NCI-H526 treated with DMSO at 0.1 percent for 48 hours (cell line): Measurements from ENCODE around the gene TMEM171.

Experiments
- DNase-seq: peaks from one replicate; lab custom pipeline; 2025; lab: John Stamatoyannopoulos, UW

TMEM171 gene, protein sequence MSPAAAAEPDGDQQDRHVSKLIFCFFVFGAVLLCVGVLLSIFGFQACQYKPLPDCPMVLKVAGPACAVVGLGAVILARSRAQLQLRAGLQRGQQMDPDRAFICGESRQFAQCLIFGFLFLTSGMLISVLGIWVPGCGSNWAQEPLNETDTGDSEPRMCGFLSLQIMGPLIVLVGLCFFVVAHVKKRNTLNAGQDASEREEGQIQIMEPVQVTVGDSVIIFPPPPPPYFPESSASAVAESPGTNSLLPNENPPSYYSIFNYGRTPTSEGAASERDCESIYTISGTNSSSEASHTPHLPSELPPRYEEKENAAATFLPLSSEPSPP

DNA sequence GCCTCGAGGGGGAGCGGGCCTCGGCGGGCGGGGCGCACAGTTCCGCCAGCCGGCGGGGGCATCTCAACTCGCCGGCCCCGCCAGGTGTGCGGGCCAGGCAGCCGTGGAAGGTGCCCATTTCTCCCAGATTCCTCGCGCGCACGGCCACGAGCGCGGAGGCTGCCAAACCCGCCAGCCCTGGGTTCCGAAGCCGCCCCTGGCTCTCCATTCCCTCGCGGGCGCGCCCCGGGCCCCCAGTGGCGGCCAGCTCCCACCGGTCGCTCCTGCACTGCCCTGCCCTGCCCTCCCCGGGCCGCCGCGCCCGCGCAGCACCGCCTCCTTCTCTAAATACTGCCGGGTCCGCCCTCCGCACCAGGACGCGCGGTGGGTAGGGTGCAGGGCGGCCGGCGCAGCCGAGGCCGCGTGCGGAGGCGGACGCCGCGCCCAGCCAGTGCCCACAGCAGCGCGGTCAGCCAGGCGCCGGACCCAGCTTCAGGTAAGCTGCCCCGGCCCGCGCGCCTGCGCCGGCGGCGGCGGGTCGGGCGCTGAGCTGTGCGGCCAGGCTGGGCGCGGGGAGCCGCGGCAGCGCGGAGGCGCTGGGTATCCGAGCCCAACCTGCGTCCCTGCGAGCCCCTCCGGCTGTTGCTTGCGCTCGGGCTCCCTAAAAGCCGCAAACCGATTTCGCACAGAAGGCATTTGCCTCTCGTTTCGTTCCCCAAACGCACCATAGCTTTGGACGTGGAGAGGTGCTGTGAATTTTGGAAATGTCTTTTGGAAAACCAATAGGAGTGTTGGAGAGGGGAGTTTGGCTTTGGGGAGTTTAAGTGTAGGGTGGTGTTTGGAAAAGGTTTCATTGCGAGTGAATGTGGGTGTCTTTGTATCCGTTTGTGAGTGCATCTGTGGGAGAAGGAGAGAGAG is at the start of gene TMEM171:
Gene TMEM171 (plus strand): TSS at position 354 of the 897 bp plus-strand sequence. CDS start 2,799 bp downstream, outside the sequence.
- DNase-seq = no peak

DNA sequence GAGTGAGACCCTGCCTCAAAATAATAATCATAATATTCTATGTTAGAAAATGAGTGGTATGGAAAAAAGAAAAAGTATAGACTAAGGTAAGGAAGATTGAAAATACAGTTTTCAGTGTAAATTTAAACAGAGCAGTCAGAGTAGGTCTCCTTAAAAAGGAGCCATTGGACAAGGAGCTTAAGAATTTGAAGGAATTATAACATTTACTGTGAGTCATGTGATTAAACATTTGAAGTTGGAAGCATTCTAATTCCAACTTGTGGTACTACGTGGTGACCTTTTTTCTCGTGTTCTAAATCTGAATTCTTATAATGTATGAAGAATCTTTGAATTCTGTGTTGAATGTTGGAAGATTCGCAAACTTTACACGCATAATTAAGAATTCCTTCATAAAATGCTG is 39.3 kb upstream of the TMEM171 start:
- DNase-seq = no peak

DNA sequence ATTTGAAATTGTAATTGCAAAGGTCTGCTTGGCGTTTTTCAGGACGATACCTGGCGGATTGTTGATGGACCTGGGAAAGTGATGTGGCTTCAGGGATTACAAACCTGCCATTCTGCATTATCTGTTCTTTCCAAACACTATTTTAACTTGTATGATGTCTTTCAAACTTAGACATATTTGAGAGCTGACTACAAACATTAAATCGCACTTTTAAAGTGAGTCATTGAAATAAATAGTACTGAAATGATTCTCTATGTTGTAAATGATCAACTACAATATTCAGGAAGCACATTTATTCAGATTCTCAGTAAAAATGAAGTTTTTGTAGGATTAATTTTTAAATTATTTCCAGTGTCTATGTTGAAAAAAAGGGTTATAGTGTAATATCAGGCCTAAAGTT is 32.3 kb upstream of the TMEM171 start:
- no peak for DNase-seq

DNA sequence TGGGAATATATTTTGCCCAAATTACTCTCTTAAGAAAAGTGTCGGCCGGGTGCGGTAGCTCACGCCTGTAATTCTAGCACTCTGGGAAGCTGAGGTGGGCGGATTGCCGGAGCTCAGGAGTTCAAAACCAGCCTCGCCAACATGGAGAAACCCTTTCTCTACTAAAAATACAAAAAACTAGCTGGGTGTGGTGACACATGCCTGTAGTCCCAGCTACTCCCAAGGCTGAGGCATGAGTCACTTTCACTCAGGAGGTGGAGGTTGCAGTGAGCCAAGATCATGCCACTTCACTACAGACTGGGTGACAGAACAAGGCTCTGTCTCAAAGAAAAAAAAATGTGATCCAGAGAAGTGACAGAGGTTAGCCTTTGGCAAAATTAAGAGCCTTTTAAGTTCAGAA is 26.4 kb upstream of the TMEM171 start:
- DNase-seq = no peak

DNA sequence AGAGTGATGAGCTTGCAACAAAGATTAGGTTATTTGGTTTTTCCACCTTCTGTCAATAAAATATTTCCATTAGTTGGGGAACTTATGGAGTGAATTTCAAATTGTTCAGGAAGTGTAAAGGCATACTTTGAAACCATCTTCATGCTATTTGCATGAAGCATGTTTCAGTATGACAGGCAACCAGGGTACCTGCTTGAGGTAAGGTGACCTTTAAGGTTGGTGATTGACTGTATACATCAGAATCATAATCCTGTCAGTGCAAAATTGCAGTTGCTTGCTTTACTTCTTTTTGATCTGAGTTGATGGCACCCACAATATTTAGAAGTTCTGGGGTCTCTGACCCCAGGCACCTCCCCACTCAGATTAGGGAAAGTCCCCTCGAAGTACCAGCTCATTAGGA is 26.0 kb upstream of the TMEM171 start:
- no peak for DNase-seq

DNA sequence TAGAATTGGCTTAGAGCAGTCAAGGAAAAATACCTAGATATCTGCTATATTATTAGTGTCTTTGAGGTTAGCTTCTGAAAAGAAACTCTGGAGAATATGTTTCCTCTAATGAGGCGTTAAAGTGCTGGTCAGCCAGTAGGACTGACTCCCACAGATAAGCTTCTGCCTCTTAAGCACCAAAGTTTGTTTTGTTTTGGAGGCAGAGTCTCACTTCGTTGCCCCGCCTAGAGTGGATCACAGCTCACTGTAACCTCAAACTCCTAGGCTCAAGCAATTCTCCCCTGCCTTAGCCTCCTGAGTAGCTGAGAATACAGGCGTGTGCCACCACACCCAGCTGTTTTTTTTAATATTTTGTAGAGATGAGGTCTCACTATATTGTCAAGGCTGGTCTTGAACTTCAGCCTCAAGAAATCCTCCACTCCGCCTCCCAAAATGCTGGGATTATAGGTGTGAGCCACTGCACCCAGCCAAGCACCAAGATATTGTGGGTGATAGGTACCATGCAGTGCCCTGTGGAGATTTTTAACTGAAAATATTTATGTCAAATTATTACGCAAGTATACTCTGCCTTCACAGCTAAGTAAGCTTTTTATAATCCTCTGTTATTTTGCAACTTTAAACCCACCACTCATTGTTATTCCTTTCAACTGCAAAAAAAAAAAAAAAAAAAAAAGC is 24.7 kb upstream of the TMEM171 start:
- no peak for DNase-seq

DNA sequence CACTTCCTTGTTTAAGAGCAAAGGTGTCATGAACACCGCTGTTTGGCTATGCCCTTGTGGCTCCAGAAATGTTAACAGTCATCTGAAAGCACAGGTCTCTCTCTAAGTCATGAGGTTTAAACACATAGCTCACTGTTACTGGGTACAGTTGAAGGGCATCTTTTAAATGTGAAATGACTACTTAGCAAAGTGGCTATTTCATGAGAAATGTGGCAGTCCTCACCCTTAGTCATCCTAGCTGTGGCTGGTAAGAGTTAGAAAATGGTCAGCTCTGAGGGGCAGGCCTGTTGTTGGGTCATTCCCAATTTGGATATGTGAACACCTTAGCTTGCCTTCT is 24.2 kb upstream of the TMEM171 start:
- DNase-seq = no peak

DNA sequence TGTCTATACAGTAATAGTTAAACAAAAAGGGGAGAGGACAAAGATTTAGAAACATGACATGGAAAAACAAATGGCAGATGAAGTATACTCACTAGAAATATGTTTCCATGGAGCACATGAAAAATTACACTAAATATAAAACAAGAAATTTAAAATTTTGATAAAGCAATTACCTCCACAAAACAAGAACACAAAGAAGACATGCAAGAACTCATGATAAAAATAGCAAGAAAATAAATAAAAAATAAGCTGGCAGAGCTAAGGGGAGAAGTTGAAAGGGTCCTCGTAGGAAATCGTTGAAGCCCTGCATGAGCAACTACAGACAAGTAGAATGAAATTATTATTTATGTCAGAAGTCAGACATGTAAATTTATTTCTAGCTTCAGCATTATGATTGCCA is 22.6 kb upstream of the TMEM171 start:
- DNase-seq = no peak

DNA sequence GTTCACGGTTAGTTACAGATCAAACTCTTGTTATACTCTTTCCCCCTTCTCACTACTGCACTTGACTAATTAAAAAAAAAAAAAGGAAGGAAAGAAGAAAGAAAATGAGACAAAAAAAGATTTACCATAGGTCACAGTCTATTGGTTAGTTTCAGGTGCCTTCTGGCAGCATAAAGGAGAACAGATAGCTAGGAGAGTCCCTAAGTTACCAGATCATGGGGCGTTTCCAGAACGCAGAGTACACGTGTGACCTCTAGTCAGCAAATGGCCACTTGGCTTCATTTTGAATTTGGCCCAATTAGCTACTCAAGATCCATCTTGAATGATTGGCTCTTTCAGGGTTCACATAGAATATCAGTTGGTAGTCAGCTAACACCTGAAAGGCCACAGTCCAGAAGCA is 20.3 kb upstream of the TMEM171 start:
- DNase-seq = no peak

DNA sequence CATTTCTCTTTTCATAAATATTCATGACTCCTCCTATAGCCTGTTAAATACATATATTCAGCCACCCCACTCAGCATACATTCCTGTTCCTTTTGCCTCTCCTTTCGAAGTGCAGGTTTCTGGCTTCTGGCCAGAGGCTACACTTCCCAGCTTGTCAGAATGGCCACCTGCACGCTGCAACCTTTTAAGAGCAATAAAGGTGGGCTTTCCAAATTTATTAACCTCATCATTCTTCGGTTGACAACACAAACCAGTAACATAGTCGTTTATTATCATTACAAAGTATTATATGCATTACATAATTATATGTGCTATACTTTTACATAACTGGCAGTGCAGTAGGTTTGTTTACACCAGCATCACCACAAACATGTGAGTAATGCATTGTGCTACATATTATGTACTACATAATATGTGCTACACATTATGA is 16.5 kb upstream of the TMEM171 start:
- no peak for DNase-seq

DNA sequence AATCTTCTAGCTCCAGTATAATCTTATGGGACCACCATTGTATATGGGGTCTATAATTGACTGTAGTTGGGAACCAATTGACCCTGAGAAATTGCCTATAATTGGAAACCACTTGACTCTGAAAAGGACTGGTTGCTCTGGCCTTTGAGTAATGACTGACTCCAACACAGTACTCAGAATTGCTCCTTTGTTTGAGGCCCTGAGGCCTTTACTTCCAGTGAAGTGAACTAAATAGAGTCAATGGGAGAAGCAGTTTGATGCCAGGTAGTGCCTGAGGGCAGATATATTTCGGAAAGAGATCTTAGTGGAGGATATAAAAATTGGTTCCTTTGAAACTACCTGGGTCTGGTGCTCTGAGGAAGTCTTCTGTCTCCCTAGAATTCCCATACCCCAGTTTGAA is 16.0 kb upstream of the TMEM171 start:
- DNase-seq = no peak

DNA sequence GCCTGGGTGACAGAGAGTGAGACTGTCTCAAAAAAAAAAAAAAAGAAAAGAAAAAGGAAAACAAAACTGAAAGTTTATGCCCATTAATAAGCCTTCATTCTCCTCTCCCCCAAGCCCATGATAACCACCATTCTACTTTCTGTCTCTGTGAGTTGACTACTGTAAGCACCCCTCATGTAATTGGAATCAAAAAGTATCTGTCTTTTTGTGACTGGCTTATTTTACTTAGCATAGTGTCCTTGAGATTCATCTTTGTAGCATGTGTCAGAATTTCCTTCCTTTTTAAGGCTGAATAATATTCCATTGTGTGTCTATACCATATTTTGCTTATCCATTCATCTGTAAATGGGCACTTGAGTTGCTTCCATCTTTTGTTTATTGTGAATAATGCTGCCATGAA is 14.0 kb upstream of the TMEM171 start:
- no peak for DNase-seq

DNA sequence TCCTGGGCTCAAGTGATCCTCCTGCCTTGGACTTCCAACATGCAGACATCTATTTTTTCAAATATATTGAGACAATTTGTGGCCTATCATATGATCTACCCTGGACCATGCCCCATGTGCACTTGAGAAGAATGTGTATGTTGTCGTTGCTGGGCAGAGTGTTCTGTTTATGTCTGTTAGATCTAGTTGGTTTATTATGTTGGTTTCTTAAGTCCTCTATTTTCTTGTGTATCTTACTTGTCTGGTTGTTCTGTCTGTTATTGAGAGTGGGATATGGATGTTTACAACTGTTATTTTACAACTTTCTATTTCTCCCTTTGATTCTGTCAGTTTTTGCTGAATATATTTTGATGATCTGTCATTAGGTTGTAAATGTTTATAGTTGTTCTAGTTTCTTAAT is 10.2 kb upstream of the TMEM171 start:
- DNase-seq = no peak

DNA sequence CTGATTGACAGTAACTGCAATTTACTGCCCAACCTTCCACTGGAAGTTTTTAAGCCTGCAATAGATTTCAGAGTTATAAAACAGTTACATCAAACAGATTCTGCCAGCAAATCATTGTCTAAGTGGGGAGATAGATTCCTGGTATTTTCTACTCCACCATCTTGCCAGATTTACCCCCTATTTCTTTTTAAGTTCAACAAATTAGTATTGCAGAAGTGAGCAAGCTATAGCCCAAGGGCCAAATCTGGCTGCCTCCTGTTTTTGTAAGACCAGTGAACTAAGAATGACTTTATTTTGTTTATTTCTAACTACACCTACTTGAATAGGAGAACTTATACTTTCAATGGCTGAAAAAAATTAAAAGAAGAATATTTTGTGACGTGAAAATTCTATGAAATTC is 8.8 kb upstream of the TMEM171 start:
- DNase-seq = no peak

DNA sequence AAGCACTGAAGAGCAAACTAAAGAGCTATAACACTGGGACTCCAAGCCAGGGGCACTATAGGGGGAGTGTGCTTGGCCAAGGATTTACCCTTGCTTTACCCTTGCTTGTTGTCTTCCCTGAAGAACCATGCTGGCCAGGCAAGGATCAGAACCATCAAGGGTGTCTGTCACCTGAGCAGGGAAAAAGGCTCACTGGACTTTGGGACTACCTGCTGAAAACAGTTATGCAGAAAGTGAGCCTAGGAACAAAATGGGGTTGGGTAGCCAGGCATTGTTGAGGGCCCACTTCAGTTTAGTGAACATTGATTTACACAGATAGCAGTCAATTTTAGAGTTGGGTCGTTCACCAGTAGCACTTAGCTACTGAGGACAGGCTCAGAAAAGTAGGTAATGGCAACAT is 8.0 kb upstream of the TMEM171 start:
- no peak for DNase-seq

DNA sequence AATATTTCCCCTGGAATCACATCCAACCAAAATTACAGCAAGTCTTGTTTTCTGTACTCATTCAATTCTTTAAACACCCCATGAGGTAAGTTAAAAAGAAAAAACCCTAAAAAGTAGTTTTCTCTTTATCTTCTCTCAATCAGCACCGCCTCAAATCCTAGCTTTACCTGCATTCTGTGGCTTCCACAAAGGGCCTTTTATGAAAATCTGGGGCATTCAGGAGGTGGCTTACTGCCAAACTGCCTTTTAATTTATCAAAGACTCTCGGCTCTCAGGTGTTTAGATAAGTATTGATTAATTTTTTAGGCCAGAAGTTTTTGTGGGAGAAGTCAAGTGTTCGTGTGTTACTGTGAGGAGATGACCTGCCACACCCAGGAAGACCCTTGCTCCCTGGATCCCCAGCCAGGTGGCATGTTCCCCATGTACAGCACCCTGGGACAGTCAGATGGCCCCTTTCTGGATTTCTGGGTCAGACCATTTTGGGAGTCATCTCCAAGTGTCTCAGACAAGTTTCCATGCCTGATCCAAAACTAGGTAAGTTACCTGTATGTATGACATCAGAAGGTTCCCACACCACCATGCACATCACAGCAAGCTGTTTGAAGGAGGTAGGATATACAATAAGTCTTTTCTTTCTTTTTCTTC is 6.2 kb upstream of the TMEM171 start:
- DNase-seq = no peak

DNA sequence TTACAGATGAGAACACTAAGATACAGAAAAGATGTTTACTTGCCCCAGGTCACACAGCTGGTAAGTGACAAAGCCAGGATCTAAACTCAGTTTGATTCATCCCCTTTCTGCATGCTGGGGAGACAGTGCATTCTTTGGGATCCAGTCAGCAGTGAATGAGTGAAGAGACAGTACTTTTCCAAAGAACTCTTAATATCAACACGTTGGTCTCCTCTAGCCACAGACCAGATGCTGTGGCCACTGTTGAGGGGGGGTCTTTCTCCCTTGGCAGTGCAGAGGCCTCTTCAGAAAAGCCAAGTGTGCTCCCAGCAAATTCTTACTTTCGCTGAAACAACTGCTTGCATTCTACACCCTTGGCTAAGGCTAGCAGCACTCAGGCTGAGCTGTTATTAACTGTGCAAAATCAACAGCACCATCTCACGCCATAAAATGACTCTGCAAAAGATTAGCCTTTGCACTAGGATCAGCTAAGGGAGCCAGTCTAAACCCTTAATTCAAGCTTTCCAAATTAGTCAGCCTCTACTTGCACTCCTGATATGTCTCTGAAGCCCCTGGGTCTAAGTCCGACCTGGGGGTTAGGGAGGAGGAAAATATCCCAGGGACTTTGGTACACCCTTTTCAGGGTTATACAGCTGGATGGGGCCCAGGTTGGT is 4.8 kb upstream of the TMEM171 start:
- DNase-seq = no peak

DNA sequence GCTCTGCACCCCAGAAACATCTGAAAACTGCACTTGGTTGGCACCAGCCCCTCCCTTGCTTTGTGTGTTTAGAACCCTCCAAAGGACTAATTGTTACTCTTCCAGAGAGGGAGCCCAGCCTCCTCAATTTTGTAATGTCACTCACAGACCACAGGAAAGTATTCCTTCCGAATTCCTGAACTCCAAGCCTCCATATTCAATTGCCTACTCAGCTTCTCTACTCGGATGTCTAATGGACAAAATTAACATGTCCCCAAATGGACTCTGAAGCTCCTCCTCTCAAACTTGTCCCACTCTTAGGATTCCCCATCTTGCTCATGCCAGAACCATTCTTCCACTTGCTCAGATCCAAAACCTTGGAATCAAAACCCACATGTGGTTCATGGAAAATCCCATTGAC is 3.9 kb upstream of the TMEM171 start:
- no peak for DNase-seq

DNA sequence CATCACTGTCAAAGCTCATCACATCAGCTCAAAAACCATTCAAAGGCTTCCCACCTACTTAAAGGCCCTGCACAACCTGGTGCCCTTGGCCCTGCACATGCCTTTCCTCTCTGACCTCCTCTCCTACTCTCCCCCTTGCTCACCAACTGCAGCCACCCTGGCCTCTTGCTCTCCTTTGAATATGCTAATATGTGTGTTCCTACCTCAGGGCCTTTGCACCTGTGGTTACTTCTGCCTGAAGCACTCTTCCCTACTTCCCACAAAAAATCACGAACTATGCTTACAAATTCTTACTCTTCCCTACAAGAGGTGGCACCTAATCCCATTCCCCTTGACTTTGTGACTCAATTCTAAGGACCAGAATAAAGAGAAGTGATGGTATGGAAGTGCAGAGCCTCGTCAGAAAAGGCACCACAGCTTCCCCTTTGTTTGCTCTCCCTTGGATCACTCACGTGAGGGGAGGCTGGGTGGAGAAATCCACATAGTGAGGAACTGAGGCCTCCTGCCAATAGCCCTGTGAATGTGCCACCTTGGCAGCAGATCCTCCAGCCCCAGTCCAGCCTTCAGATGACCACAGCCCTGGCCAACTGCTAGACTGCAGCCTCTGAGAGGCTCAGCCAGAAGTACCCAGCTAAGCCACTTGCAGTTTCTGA is 3.2 kb upstream of the TMEM171 start:
- no peak for DNase-seq

DNA sequence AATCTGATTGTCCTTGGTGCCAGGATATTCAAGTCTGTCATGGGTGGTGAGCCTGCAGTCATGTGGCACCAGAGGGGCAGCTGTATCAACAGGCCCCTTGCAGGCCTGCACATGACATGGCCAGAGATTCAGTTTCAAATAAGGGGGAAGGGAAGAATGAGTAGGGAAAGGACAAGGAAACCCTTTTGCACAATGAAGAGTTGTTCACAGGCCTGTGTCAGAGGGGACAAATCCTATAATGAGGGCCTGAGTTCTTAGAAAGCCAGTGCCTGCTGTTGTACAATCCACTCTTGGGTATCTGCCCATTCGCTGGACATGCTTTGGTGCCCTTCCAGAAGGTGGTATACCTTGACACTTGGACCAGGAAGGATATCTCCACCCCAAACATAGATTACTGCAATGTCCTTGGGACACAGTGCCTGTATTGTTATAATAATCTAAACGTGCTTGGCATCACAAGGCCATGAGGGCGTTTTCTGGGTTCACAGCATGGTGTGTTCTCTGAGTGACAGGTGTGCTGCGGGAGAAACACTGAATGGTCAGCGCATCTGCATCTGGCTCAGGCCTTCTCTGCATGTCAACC is 1.9 kb upstream of the TMEM171 start:
- no peak for DNase-seq
